HG03039 (cell line): ENCODE results near the gene TNS3.

Source experiments
- ATAC-seq: cut with Tn5 transposase; IDR thresholded peaks from one replicate; pipeline ENCODE4 v1.9.1; 2021; ENCODE audit warnings: mild to moderate bottlenecking, moderate library complexity; ENCODE audit not compliant: unreplicated experiment

Gene TNS3

DNA sequence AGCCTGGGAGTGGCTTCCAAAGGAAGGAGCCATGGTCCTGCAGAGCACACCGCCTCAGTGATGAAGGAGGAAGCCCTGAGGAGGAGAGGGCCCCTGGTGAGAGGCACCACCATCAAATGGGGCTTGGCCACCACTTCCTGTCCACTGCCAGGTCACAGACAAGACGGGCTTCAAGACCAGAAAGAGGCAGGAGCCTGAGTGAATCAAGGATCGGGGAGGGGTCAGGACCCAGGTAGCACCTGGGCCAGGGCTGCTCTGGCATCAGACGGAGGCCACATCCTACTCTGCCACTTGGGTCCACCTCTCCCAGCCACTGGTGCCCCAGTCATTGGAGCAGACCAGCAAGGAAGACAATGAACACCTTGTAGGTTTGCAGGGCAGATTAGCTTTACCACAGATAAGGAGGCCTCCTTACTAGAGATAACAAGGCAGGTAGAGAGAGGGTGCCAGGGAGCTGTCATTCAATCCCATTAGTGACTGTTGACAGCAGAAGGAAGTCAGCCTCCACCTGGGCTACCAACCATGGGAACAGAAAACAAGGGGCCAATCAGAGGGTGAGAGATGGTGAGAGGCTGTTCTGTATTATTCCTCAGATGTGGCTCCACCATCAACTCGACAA is 143.4 kb downstream of the TNS3 start:
- no peak for ATAC-seq

DNA sequence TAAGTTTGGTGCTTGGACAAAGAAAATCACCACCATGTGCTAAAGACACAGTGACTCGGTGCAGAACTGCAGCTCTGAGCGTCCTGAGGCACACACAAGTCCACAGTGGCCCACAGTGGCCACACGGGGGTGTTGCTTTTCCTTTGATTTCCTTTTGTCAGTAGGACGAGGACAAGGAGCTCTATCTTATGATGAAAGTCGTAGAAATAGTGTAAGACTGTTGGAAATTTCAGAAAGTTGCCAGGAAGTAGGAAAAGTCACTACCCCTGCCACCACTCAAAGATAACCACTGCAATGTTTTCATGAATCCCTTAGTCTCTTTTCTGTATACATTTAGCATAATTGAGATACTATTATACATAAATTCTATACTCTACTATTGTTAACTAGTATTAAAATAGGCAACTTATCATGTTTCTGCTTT is 146.0 kb downstream of the TNS3 start:
- no peak for ATAC-seq

DNA sequence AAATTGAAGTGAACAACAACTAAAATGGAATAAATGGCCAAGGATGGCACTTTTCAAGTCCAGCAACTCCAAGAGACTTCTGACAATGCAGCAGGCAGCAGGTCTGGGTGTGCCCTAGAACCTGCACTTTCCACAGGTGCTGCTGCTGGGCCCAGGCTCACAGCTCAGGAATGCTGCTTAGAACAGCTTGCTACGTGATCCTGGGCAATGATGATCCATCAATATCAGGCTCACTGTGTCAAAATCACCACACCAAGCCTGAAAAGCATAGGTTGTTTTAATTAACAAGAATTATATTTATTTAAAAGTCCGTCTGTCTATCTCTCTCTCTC is 148.4 kb downstream of the TNS3 start:
- ATAC-seq = no peak

DNA sequence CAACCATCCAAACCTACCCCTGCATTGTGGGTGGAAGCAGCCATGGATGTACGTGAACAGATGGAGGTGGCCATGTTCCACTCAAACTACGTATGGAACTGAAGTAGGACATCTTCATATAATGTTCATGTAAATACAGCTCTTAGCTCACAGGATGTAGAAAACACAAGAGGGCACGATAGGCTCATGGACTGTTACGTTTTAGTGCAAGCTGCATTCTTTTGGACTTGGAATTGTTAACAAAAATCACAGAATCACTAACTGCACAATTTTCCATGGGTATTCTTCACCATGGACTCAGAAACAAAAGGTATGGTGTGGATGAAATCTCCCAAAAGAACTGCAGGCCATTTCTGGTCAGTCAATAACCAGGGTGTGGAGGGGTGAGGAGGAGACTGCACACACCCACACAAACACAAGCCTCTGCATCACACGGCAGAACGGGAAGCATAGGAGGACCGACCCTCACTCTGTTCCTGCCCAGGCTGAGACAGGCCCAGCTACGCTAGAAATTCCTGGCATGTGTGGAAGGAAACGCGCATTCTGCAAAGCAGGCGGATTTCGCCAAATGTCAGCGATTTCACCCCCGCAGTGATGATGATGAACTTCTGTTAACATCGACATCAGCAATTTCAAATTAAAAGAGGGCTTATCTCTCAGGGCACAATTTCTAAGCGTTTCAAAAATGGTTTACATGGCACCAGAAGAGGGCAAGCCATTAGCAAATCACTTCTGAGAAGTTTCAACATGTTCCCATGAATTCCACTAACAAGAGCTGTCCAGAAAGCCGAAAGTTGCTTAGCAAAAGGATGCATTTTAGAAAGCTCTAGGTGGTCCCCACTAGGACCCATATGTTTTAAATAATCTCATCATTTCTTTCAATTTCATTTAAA is 149.0 kb downstream of the TNS3 start:
- no peak for ATAC-seq

DNA sequence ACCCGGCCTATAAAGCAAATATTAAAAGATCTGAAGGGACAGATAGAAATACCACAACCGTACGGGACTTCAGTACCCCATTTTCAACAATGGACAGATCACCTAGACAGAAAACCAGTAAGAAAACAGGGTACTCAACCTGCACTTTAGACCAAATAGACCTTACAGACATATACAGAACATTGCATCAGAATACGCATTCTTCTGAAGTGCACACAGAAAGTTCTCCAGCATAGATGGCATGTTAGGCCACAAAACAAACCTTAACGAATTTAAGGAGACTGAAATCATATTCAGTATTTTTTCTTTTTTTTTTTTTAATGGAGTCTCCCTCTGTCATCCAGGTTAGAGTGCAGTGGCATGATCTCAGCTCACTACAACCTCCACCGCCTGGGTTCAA is 151.5 kb downstream of the TNS3 start:
- no peak for ATAC-seq

DNA sequence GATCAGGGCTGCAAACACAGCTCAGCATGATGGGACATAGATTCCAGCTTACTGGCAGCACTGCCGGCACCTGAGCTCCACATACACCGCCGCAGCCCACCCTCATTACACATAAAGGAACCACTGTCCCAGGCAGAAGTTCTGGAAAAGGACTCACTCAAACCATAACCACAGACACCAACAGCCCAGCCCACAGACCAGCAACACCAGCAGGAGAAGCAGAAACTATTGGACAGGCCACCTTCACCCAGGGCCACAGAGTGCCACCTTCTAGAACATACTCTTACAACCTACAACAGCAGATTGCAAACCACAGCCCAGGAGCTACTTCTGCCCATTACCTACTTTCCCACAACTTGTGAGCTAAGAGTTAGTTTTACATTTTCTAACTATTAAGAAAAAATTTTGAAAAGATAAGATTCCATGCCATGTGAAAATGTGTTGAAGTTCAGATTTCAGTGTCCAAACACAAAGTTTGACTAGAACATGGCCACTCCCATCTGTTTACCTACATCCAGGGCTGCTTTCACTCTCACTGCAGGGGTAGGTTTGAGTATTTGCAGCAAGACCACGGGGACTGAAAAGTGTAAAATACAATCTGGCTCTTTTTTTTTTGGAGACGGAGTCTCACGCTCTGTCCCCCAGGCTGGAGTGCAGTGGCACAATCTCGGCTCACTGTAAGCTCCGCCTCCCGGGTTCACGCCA is 153.0 kb downstream of the TNS3 start:
- ATAC-seq = no peak

DNA sequence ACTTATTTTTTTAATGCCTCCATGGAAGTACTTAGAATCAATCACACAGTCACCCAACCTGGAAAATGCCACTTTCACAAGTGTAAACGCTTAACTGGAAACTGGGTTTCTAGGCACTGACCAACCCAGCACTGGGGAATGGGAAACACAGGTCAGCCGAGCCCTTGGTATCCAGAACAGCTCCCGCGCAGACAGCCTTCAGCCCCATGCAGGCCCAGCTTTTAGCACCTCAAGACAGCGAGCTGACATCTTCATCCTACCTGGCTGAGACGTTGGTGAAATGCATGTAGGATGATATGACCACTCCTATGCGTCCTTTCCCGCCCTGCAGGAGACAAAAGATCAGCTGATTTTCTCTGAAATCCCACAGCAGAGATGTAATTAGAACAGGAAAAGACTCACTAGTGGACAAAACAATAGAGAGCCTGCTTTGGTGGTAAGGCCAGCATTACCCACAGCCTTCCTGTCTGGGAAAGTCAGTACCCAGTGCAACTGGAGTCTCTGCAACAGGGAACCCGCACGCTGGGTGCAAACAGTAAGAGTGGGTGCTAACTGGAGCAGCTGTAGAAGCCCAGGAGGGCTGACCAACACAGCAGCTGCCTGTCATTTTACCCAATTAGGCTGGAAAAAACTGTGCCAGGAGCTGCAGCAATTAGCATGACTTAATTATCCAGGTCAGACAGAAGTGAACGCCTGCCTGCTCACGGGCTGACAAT is 153.7 kb downstream of the TNS3 start:
- ATAC-seq = no peak

DNA sequence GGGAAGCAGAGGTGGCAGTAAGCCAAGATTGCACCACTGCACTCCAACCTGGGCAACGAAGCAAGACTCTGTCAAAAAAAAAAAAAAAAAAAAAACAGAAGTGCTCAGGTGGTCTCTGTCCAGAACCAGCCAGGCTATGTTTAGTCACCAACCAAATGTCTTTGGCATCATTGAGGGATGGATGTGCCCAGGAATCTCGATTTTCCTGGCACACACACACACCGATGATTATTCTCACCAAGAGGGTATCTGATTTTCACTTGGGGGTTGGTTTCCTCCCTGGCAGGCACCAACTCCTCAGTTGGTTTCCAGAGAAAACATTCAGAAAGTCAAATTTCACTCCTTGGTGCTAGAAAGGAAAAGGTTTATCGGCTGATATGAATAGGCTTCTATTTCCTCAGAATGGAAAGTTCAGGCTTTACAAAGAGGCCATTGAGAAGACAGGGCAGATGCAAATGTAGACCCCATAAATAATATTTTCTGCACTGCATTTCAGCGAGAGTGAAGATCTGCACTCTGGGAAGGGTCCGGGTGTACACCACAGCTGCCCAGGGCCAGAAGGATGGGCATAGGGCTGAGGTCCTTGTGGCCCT is 154.8 kb downstream of the TNS3 start:
- no peak for ATAC-seq

DNA sequence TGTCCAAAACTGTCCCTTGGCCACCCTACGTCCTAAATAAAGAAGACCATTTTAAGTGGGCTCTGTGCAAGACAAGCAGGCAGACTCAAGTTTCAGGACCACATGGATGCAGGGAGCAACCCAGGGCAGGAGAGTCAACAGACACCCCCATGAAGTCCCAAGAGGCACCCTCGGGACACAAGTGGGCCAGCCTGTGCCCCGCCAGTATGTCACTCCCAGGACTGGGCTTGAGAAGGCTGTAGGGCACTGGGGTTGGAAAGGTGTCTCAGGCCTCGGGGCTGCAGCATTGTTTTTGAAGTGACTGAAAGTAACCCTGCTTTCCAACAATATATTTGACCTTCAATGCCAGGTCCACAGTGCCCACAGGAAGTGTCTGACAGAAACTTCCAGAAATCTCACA is 157.4 kb downstream of the TNS3 start:
- ATAC-seq = no peak

DNA sequence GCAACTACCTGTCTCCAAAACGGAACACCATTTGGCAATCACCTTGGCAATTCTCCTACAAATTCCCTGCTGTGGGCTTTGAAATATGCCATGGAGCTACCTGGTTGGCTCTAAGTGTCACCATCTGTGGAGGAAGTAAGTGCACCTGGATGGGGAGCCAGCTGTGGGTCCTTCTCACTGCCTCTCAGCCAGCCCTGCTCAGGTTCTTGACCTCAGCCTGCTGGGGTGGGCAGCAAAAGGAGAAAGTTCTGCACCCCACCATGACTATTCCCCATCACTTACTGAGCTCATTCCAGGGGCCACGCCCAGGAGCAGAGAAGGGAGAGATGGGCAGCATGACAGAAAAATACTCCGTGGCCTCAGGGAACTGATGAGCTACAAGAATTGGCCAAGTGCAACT is 158.7 kb downstream of the TNS3 start:
- ATAC-seq = no peak

DNA sequence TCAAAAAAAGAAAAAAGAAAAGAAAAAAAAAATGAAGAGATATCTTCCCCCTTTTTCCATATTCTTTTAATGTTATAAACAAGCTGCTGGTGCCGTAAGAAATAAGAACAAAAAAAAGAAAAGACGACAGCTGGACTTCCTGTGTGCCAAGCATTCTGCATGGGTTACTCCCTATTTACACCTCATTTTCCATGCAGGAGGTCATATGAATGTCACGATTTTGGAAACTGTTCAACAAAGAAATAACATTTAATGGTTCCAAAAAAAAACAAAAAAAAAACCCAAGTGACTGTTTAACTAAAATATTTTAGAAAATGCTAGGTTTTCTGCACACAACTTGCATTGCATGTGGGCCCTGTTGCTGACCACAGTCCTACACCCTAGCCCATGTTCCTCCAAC is 159.3 kb downstream of the TNS3 start:
- ATAC-seq = no peak

DNA sequence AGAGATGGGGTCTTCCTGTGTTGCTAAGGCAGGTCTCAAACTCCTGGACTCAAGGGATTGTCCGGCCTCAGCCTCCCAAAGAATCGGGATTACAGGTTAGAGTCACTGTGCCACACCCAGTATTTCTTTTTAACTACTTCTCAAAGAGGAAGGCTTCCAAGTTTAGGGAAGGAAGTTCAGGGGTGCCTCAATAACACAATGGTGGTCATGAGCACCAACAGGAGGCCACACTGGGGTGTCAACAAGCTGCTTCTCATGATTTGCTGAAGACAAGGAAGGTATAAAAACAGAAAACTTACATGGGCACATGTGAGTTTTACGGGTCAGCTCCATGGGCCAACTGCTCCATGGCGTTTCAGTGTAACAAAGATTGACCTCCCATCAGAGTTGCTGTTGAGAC is 160.5 kb downstream of the TNS3 start:
- no peak for ATAC-seq

DNA sequence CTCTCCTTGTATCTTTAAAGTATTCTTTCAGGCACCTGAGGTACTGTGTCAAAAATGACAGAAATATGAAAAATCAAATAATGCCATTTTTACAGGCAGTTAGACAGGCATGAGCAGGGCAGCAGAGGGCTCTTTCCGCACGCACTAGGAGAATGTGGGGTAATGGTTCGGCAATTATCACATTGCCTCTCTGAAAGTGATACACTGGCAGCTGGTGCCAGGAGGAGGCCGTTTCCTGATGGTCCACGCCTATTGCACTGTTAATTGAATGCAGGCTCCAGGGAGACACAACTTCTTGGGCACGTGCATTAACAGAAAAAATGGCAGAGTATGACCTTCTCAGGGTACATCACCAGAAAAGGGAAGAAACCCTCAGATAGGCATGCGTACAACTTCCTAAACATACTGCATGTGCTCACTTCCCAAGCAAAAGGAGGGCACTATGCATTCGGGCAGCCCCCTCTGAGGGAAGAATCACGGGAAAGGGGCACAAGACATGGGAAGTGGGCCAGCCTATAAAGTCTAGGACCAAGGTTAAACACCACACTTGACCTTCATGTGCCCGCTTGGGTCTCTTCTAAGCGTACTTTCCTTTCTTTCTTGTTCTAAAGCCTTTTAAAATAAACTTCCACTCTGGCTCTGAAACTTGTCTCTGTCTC is 161.7 kb downstream of the TNS3 start:
- ATAC-seq = no peak

DNA sequence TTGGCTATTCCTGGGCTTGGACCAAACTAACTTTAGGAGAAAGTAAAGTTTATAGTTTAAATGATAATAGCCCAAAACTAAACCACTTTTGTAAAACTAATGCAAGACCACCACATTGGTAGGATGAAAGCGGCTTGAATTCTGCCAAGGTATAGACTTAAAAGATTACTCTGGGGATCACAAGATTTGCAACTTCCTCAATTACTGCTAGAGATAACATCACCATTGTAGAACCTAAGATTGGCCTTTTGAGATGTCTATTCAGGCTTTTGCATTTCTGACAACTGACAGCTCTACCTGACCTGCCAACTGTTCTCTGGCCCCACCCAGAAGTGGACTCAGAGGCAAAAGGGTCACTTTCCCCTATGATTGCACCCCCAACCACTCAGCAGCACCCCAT is 162.4 kb downstream of the TNS3 start:
- no peak for ATAC-seq

DNA sequence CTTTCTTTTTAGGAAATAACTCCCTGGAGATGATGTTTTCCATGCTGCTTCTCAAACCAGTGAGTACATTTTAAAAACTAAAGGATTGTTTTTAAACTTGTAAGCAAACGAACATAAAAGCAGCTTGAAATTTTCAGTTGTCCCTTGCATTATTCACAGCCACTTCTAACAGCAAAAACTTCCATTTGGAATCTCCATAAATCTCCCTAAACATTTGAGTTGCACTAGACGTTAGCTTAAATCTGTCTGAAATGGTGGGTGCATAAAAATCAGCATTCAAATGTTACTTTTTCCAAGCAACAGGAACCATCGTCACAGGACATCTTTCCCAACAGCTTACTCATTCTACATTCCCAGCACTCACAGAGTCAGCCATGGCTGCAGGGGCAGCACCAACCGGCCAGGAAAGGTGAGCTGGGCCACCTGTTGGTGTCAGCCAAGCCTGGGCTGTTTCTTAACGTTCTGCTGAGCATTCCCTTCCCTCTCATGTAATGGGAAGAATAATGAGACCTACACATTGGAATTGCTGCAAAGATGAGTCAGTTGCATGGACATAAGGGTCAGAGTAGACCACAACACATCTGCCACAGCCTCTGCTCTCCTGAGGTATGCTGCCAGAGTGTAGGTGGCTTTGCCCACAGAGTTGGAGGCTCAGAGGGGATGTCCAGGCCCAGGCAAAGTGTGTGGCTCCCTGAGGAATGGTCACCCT is 163.2 kb downstream of the TNS3 start:
- no peak for ATAC-seq

DNA sequence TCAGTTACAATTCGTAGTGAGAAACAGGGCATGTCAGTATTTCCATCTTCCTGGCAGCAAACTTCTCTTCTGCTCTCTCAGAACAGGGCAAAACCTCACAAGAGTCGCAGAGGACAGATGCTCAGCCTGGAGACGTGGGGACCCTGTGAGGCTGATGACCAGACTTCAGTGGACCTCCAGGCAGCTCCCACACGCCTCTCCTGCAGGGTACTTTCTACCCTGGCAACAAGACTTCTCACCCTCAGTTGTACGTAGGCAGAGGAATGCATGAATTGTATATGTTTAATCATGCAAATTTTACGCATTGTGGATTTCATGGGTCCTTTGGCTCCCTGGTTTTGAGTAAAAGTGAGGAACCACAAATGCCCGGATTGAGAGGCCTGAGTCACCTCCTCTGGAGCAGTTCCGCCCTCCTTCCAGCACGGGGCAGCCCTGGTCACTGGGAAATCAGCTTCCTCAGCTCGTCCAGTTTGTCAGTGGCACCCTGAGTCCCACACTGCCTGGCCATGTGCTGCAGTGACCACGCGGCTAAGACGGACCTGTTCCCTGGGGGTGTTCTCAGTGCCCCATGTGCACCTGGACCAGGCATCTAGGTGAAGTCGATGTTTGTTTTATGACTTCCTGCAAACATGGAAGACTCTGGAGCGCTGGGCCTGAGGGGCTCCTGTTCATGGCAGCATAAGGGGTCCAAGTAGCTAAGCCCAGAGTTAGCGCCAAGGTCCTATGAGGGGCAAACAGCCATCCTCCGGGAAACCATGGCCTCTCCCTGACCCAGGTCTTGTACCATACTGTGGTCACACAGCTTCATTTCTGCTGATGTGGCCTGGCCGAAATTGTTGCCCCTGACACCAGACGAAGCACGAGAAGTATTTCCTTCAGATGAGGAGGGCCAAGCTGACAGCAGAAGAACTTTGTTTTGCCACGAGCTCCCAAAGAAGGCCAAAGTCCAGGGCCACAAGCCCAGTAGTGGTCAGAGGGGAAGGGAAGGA is 165.1 kb downstream of the TNS3 start:
- no peak for ATAC-seq

DNA sequence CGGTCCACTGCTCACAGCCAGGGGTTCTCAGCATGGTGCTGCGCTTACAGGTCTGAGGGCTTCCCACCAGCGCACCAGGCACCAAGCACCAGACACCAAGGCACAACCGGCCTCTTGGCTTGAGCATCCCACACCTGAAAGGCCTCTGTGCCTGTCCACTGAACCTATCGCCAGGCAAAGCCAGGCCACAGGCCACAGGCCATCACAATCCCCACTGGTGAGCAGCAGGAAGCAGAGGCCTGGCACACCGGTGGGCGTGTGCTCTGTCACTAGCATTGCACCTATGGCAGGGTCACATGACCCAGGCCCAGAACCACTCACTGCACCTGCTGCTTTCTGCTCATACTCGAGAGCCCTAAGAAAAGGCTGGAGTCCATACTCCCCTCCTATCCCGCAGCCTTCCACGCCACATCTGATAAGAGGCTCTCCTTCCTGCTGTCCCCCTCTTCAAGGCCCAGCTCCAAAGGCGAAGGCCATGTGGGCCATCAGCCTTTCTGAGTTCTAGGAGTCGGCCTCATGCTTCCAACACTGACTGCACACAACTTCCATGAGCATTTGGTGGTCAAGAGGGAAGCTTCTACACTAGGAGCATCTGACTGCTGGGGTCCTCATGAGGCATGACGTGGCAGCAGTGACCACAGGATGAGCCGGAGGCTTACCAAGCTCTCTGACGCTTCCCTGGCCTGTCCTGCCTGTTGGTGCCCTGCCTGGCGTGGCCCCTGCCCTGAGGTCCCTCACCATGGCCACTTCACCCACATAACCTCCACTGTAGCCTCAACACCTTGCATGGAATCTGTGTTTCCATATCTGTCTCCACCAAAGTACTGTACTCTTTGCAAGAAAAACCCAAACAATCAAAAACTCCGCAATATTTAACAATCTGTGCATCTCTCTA is 166.3 kb downstream of the TNS3 start:
- no peak for ATAC-seq
